Right renal pelvis (tissue), 4 donors: ENCODE data around the gene HLA-F. TPM values are rescaled to one million over a fixed set of nuclear protein-coding genes. Genes with fewer than 3 reads are reported as not detected.

Experiments used
- DNase-seq, 4 donors: peaks; one replicate each; pipeline ENCODE4 v3.0.0-alpha.2; 2013; ENCODE audit warnings: low read depth in 4 of 4, low spot score in 3 of 4, missing footprints in 1 of 4
- polyA plus RNA-seq, 4 donors: library from polyadenylated mRNA; unstranded; fragments of 120-200 nt; gene quantifications; one replicate each; pipeline ENCODE4 v1.2.1, GENCODE V29; 2013; ENCODE audit not compliant: insufficient read length in 4 of 4

HLA-F gene
- polyA plus RNA-seq, 4 donors, result 5.4 to 6.7 (median 5.9) TPM

- no peak for DNase-seq
These were observed 693 bp downstream of the HLA-F start for GRCh38 chr6:29723666-29724588.

- DNase-seq, result no peak
These were observed 2.0 kb downstream of the HLA-F start for GRCh38 chr6:29724937-29725869.

- DNase-seq, result no peak
These were observed 2.8 kb downstream of the HLA-F start for GRCh38 chr6:29726001-29726400.

GRCh38 chr6:29726571-29727194 lies 3.4 kb downstream of the HLA-F start:
- DNase-seq, result no peak

GRCh38 chr6:29727637-29728036 lies 4.4 kb downstream of the HLA-F start:
- DNase-seq, result no peak

- DNase-seq, result no peak
These were observed 5.1 kb downstream of the HLA-F start for GRCh38 chr6:29728173-29728874.

GRCh38 chr6:29728875-29729270 lies 5.6 kb downstream of the HLA-F start:
- DNase-seq, result no peak

GRCh38 chr6:29729774-29730328 lies 6.6 kb downstream of the HLA-F start:
- DNase-seq, result no peak

GRCh38 chr6:29730575-29731126 lies 7.4 kb downstream of the HLA-F start:
- DNase-seq, result no peak

- DNase-seq, result no peak
These were observed 8.0 kb downstream of the HLA-F start for GRCh38 chr6:29731281-29731680.

- no peak for DNase-seq
These were observed 9.8 kb downstream of the HLA-F start for GRCh38 chr6:29733057-29733456.

- no peak for DNase-seq
These were observed 11.1 kb downstream of the HLA-F start for GRCh38 chr6:29734046-29735018.

GRCh38 chr6:29736563-29736962 lies 13.3 kb downstream of the HLA-F start:
- DNase-seq, result no peak

GRCh38 chr6:29737707-29738630 lies 14.7 kb downstream of the HLA-F start:
- DNase-seq, result no peak

- no peak for DNase-seq
These were observed 16.1 kb downstream of the HLA-F start for GRCh38 chr6:29739136-29739881.

- DNase-seq, result no peak
These were observed 16.6 kb downstream of the HLA-F start for GRCh38 chr6:29739882-29740261.

- DNase-seq, result no peak
These were observed 18.4 kb downstream of the HLA-F start for GRCh38 chr6:29741592-29741991.
